ENCODE data around the gene TRAF3IP3.

Gene TRAF3IP3

GRCh38 chr1:209755926-209756614, at the start of gene TRAF3IP3:
TSS of gene TRAF3IP3 (plus strand) at chr1:209756053. CDS start at chr1:209760040, 3,987 bp downstream.
- H3K27me3 ChIP-seq (ENCODE audit: low read depth, low read length), result no peaks in the 10 kb centered on the region
- peak within 1 kb of the TSS; percentile 57 for H3K27ac ChIP-seq (ENCODE audit: low read length)
- H3K4me1 ChIP-seq (ENCODE audit: control insufficient read depth in 1 of 2, insufficient read depth in 2 of 2, low read length in 2 of 2), result no peaks in the 10 kb centered on the region
- no peaks in the 10 kb centered on the region for H3K9me3 ChIP-seq (ENCODE audit: control insufficient read depth in 1 of 2, low read length in 2 of 2)
- H3K4me3 ChIP-seq (ENCODE audit: low read depth in 1 of 2, low read length in 2 of 2), result peak within 1 kb of the TSS; percentile 6 to 32
- no peaks in the 10 kb centered on the region for H3K36me3 ChIP-seq (ENCODE audit: control insufficient read depth in 1 of 2, insufficient read depth in 2 of 2, low read length in 2 of 2)

GRCh38 chr1:209706622-209707021, 49.2 kb upstream of the TRAF3IP3 start:
- no peaks in the 10 kb centered on the region for H3K4me1 ChIP-seq (ENCODE audit: control insufficient read depth in 1 of 2, insufficient read depth in 2 of 2, low read length in 2 of 2)
- no peak overlapping the region for H3K4me3 ChIP-seq (ENCODE audit: low read depth in 1 of 2, low read length in 2 of 2)
- no peak overlapping the region for H3K27ac ChIP-seq (ENCODE audit: low read length)
- no peaks in the 10 kb centered on the region for H3K9me3 ChIP-seq (ENCODE audit: control insufficient read depth in 1 of 2, low read length in 2 of 2)
- no peaks in the 10 kb centered on the region for H3K27me3 ChIP-seq (ENCODE audit: low read depth, low read length)
- no peaks in the 10 kb centered on the region for H3K36me3 ChIP-seq (ENCODE audit: control insufficient read depth in 1 of 2, insufficient read depth in 2 of 2, low read length in 2 of 2)

- H3K27me3 ChIP-seq (ENCODE audit: low read depth, low read length), result no peaks in the 10 kb centered on the region
- H3K4me3 ChIP-seq (ENCODE audit: low read depth in 1 of 2, low read length in 2 of 2), result no peak overlapping the region
- H3K36me3 ChIP-seq (ENCODE audit: control insufficient read depth in 1 of 2, insufficient read depth in 2 of 2, low read length in 2 of 2), result no peaks in the 10 kb centered on the region
- no peak overlapping the region for H3K27ac ChIP-seq (ENCODE audit: low read length)
- H3K9me3 ChIP-seq (ENCODE audit: control insufficient read depth in 1 of 2, low read length in 2 of 2), result no peaks in the 10 kb centered on the region
- no peaks in the 10 kb centered on the region for H3K4me1 ChIP-seq (ENCODE audit: control insufficient read depth in 1 of 2, insufficient read depth in 2 of 2, low read length in 2 of 2)
Measured at GRCh38 chr1:209707308-209707707, 48.5 kb upstream of the TRAF3IP3 start.

DNA sequence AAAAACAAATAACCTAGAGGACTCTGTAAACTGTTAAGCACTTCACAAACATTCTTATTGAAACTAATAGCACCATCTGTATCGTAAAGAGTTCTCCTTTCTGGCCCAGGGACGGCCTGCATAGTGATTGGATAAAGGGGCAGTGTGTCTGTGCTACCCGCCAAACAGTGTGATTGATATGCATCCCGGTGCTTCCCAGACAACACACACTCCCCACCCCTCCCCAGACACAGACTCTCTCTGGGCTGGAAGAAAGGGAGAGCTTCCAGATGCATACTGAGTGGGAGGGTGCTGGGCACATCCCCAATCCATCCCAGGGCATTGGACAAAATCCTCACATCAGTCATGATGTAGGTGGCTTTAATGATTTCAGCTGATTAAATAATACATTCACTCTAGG, 47.6 kb upstream of the TRAF3IP3 start:
- no peak overlapping the region for H3K4me3 ChIP-seq (ENCODE audit: low read depth in 1 of 2, low read length in 2 of 2)
- H3K27me3 ChIP-seq (ENCODE audit: low read depth, low read length), result no peaks in the 10 kb centered on the region
- H3K9me3 ChIP-seq (ENCODE audit: control insufficient read depth in 1 of 2, low read length in 2 of 2), result no peaks in the 10 kb centered on the region
- no peak overlapping the region for H3K27ac ChIP-seq (ENCODE audit: low read length)
- no peaks in the 10 kb centered on the region for H3K4me1 ChIP-seq (ENCODE audit: control insufficient read depth in 1 of 2, insufficient read depth in 2 of 2, low read length in 2 of 2)
- no peaks in the 10 kb centered on the region for H3K36me3 ChIP-seq (ENCODE audit: control insufficient read depth in 1 of 2, insufficient read depth in 2 of 2, low read length in 2 of 2)

DNA sequence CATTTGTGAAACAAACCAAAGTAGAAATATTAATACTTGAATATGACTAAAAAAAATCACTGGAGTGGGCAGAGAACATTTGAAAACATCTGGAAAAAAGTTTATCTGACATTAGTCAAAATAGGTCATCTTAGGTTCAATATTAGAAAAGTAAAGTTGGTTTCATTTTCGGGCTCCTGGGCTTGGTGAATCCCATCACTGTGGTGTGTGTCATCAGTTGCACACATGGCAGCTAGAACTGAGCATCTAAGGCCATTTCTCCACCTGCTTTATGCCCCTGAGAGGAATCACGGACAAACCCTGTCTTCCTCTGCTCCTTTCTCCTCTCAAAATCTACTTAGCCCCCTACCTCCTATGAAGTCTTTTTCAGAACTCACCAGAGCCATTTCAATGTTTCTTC, 45.8 kb upstream of the TRAF3IP3 start:
- H3K4me3 ChIP-seq (ENCODE audit: low read depth in 1 of 2, low read length in 2 of 2), result no peak overlapping the region
- H3K36me3 ChIP-seq (ENCODE audit: control insufficient read depth in 1 of 2, insufficient read depth in 2 of 2, low read length in 2 of 2), result no peaks in the 10 kb centered on the region
- H3K9me3 ChIP-seq (ENCODE audit: control insufficient read depth in 1 of 2, low read length in 2 of 2), result no peaks in the 10 kb centered on the region
- no peaks in the 10 kb centered on the region for H3K27me3 ChIP-seq (ENCODE audit: low read depth, low read length)
- no peaks in the 10 kb centered on the region for H3K4me1 ChIP-seq (ENCODE audit: control insufficient read depth in 1 of 2, insufficient read depth in 2 of 2, low read length in 2 of 2)
- no peak overlapping the region for H3K27ac ChIP-seq (ENCODE audit: low read length)

- H3K36me3 ChIP-seq (ENCODE audit: control insufficient read depth in 1 of 2, insufficient read depth in 2 of 2, low read length in 2 of 2), result no peaks in the 10 kb centered on the region
- no peaks in the 10 kb centered on the region for H3K27me3 ChIP-seq (ENCODE audit: low read depth, low read length)
- no peak overlapping the region for H3K27ac ChIP-seq (ENCODE audit: low read length)
- H3K4me3 ChIP-seq (ENCODE audit: low read depth in 1 of 2, low read length in 2 of 2), result no peak overlapping the region
- no peaks in the 10 kb centered on the region for H3K9me3 ChIP-seq (ENCODE audit: control insufficient read depth in 1 of 2, low read length in 2 of 2)
- H3K4me1 ChIP-seq (ENCODE audit: control insufficient read depth in 1 of 2, insufficient read depth in 2 of 2, low read length in 2 of 2), result no peaks in the 10 kb centered on the region
Measured at GRCh38 chr1:209710847-209711246, 45.0 kb upstream of the TRAF3IP3 start.

DNA sequence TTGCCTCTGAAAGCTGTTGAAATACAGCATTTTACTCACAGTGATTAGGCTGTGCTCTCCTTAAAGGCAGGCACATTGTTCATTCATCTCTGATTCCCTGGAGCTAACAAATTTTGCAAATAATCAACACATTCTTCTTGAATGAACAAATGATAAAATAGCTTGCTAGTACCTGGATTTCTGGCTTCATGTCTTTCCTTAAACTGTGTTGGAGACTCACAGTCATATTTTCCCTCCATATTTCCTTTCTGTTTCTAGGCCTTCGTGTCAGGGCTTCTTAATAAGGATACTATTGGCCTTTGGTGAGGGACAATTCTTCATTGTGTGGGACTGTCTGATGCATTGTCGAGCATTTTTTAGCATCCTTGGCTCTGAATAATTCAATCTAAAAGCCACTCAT, 41.5 kb upstream of the TRAF3IP3 start:
- Histone ChIP-seq H3K27ac (ENCODE audit: low read length) (no peak overlapping the region), H3K4me1 (ENCODE audit: control insufficient read depth in 1 of 2, insufficient read depth in 2 of 2, low read length in 2 of 2) (no peaks in the 10 kb centered on the region), H3K27me3 (ENCODE audit: low read depth, low read length) (no peaks in the 10 kb centered on the region), H3K9me3 (ENCODE audit: control insufficient read depth in 1 of 2, low read length in 2 of 2) (no peaks in the 10 kb centered on the region), H3K36me3 (ENCODE audit: control insufficient read depth in 1 of 2, insufficient read depth in 2 of 2, low read length in 2 of 2) (no peaks in the 10 kb centered on the region), H3K4me3 (ENCODE audit: low read depth in 1 of 2, low read length in 2 of 2) (no peak overlapping the region)

- Histone ChIP-seq H3K27me3 (ENCODE audit: low read depth, low read length) (no peaks in the 10 kb centered on the region), H3K9me3 (ENCODE audit: control insufficient read depth in 1 of 2, low read length in 2 of 2) (no peaks in the 10 kb centered on the region), H3K27ac (ENCODE audit: low read length) (no peak overlapping the region)
Measured at GRCh38 chr1:209715314-209715713, 40.5 kb upstream of the TRAF3IP3 start.

DNA sequence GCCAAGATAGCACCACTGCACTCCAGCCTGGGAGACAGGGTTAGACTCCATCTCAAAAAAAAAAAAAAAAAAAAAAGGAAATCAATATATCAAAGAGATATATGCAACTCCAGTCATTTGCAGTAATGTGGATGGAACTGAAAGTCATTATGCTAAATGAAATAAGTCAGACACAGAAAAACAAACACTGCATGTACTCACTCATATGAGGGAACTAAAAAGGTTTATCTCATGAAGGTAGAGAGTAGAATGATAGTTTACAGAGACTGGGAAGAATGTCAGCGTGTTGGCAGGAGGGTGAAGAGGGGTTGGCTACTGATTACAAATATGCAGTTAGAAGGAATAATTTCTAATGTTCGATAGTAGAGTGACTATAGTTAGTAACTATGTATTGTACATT, 38.0 kb upstream of the TRAF3IP3 start:
- no peak overlapping the region for H3K4me3 ChIP-seq (ENCODE audit: low read depth in 1 of 2, low read length in 2 of 2)
- H3K27me3 ChIP-seq (ENCODE audit: low read depth, low read length), result no peaks in the 10 kb centered on the region
- H3K27ac ChIP-seq (ENCODE audit: low read length), result no peak overlapping the region
- no peaks in the 10 kb centered on the region for H3K9me3 ChIP-seq (ENCODE audit: control insufficient read depth in 1 of 2, low read length in 2 of 2)
- no peaks in the 10 kb centered on the region for H3K36me3 ChIP-seq (ENCODE audit: control insufficient read depth in 1 of 2, insufficient read depth in 2 of 2, low read length in 2 of 2)
- no peaks in the 10 kb centered on the region for H3K4me1 ChIP-seq (ENCODE audit: control insufficient read depth in 1 of 2, insufficient read depth in 2 of 2, low read length in 2 of 2)

More at GRCh38 chr1:209715314-209715713, 40.5 kb upstream of the TRAF3IP3 start:
- no peaks in the 10 kb centered on the region for H3K4me1 ChIP-seq (ENCODE audit: control insufficient read depth in 1 of 2, insufficient read depth in 2 of 2, low read length in 2 of 2)
- H3K4me3 ChIP-seq (ENCODE audit: low read depth in 1 of 2, low read length in 2 of 2), result no peak overlapping the region
- H3K36me3 ChIP-seq (ENCODE audit: control insufficient read depth in 1 of 2, insufficient read depth in 2 of 2, low read length in 2 of 2), result no peaks in the 10 kb centered on the region

DNA sequence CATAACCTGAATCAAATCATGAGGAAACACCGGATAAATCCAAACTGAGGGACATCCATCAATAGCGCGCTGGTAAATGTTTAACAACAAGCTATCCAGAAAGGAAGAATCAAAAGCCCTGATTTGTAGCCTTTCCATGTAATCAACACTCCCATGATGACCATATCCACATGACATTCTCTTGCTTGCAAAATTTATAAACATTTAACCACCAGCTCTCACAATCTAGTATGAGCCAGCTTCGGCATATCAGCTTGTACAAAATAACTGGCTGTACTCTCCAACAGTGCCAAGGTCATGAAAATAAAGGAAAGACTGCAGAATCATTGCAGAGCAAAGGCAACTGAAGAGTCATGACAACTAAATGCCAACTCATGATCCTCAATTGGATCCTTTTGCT, 35.5 kb upstream of the TRAF3IP3 start:
- no peaks in the 10 kb centered on the region for H3K9me3 ChIP-seq (ENCODE audit: control insufficient read depth in 1 of 2, low read length in 2 of 2)
- no peaks in the 10 kb centered on the region for H3K36me3 ChIP-seq (ENCODE audit: control insufficient read depth in 1 of 2, insufficient read depth in 2 of 2, low read length in 2 of 2)
- H3K27me3 ChIP-seq (ENCODE audit: low read depth, low read length), result no peaks in the 10 kb centered on the region
- H3K4me3 ChIP-seq (ENCODE audit: low read depth in 1 of 2, low read length in 2 of 2), result no peak overlapping the region
- no peak overlapping the region for H3K27ac ChIP-seq (ENCODE audit: low read length)
- no peaks in the 10 kb centered on the region for H3K4me1 ChIP-seq (ENCODE audit: control insufficient read depth in 1 of 2, insufficient read depth in 2 of 2, low read length in 2 of 2)

GRCh38 chr1:209720826-209721225, 35.0 kb upstream of the TRAF3IP3 start:
- H3K9me3 ChIP-seq (ENCODE audit: control insufficient read depth in 1 of 2, low read length in 2 of 2), result no peaks in the 10 kb centered on the region
- no peaks in the 10 kb centered on the region for H3K4me1 ChIP-seq (ENCODE audit: control insufficient read depth in 1 of 2, insufficient read depth in 2 of 2, low read length in 2 of 2)
- no peaks in the 10 kb centered on the region for H3K27me3 ChIP-seq (ENCODE audit: low read depth, low read length)
- no peaks in the 10 kb centered on the region for H3K36me3 ChIP-seq (ENCODE audit: control insufficient read depth in 1 of 2, insufficient read depth in 2 of 2, low read length in 2 of 2)
- H3K27ac ChIP-seq (ENCODE audit: low read length), result no peak overlapping the region
- no peak overlapping the region for H3K4me3 ChIP-seq (ENCODE audit: low read depth in 1 of 2, low read length in 2 of 2)

GRCh38 chr1:209721323-209721722, 34.5 kb upstream of the TRAF3IP3 start:
- H3K4me1 ChIP-seq (ENCODE audit: control insufficient read depth in 1 of 2, insufficient read depth in 2 of 2, low read length in 2 of 2), result no peaks in the 10 kb centered on the region
- H3K4me3 ChIP-seq (ENCODE audit: low read depth in 1 of 2, low read length in 2 of 2), result no peak overlapping the region
- H3K27me3 ChIP-seq (ENCODE audit: low read depth, low read length), result no peaks in the 10 kb centered on the region
- H3K27ac ChIP-seq (ENCODE audit: low read length), result no peak overlapping the region
- H3K36me3 ChIP-seq (ENCODE audit: control insufficient read depth in 1 of 2, insufficient read depth in 2 of 2, low read length in 2 of 2), result no peaks in the 10 kb centered on the region
- H3K9me3 ChIP-seq (ENCODE audit: control insufficient read depth in 1 of 2, low read length in 2 of 2), result no peaks in the 10 kb centered on the region
